Lung (tissue), 12 donors: ENCODE data around the gene BLOC1S4. TPM values are rescaled to one million over a fixed set of nuclear protein-coding genes. Genes with fewer than 3 reads are reported as not detected.
"Not testable (repeated sequence)": the region's sequence is repeated elsewhere in the genome, so short reads cannot be mapped to it uniquely, and the experiment has no call there.

ENCODE experiments used
- ATAC-seq: fragments of 200-7000 bp; cut with Tn5 transposase; one replicate; pipeline ENCODE4 v1.9.1; 2020; ENCODE audit warnings: moderate number of reproducible peaks; ENCODE audit not compliant: insufficient read depth, low FRiP score
- DNase-seq, 3 donors: peaks; one replicate each; pipeline ENCODE4 v3.0.0-alpha.2; 2013 to 2017
- H3K27ac ChIP-seq, 2 donors: one replicate each; pipeline ENCODE4 v1.5.1; 2013; ENCODE audit warnings: mild to moderate bottlenecking in 2 of 2, moderate library complexity in 2 of 2, control low read depth in 1 of 2, inconsistent platforms in 1 of 2, low read depth in 1 of 2, low read length in 1 of 2
- H3K27me3 ChIP-seq, 3 donors: one replicate each; pipeline ENCODE4 v1.5.1; 2013; ENCODE audit warnings: low read length in 2 of 3; ENCODE audit not compliant: control insufficient read depth in 3 of 3, insufficient read depth in 3 of 3
- H3K36me3 ChIP-seq, 4 donors: one replicate each; pipeline ENCODE4 v1.5.1; 2013; ENCODE audit warnings: low read length in 4 of 4, mild to moderate bottlenecking in 1 of 4, moderate library complexity in 1 of 4; ENCODE audit not compliant: control insufficient read depth in 4 of 4, insufficient read depth in 4 of 4
- H3K4me1 ChIP-seq, 5 donors: one replicate each; pipeline ENCODE4 v1.5.1; 2013; ENCODE audit warnings: low read length in 5 of 5, mild to moderate bottlenecking in 2 of 5, moderate library complexity in 1 of 5; ENCODE audit not compliant: control insufficient read depth in 5 of 5, insufficient read depth in 5 of 5
- H3K4me3 ChIP-seq: one replicate; pipeline ENCODE4 v1.5.1; 2013; ENCODE audit warnings: mild to moderate bottlenecking, control low read depth, moderate library complexity
- H3K9ac ChIP-seq, 2 donors: one replicate each; pipeline ENCODE4 v1.5.1; 2013; ENCODE audit warnings: low read length in 2 of 2, control low read depth in 1 of 2; ENCODE audit not compliant: insufficient read depth in 1 of 2
- H3K9me3 ChIP-seq, 4 donors: one replicate each; pipeline ENCODE4 v1.5.1; 2013; ENCODE audit warnings: low read length in 3 of 4, mild to moderate bottlenecking in 1 of 4, moderate library complexity in 1 of 4; ENCODE audit not compliant: control insufficient read depth in 4 of 4, insufficient read depth in 3 of 4
- WGBS, 2 donors: extraction: QIAGEN DNeasy Blood & Tissue Kit; methylation state at CpG; one replicate each; pipeline ENCODE4 v1.1.7; 2013; 5-methylcytosine and 5-hydroxymethylcytosine counted together
- polyA plus RNA-seq, 2 donors: library from polyadenylated mRNA; stranded (reverse); fragments of 200-250 nt; gene quantifications; one replicate each; pipeline ENCODE4 v1.2.1, GENCODE V29; 2013
- total RNA-seq, 2 donors: library from RNA; depleted of rRNA in 1 of 2; stranded (reverse); fragments of >200 nt in 1 of 2; gene quantifications; one replicate each; pipeline ENCODE4 v1.2.1, GENCODE V29; 2014 to 2021
- TF ChIP-seq, protein P1 (sequence below): IDR thresholded peaks from 2 replicates; pipeline ENCODE4 v1.5.1; 2012; ENCODE audit warnings: mild to moderate bottlenecking; ENCODE audit errors: control extremely low read depth, extremely low read depth
- donor health status: control.
- donor health status: control.
- donor health status: Bipolar disorder and iron deficiency.
- donor health status: healthy.
- donor health status: DM: yes; HTN: yes; CAD: no.

Gene BLOC1S4
- total and polyA plus RNA-seq, 4 donors = 8.0 to 15.2 (median 11.6) TPM

DNA sequence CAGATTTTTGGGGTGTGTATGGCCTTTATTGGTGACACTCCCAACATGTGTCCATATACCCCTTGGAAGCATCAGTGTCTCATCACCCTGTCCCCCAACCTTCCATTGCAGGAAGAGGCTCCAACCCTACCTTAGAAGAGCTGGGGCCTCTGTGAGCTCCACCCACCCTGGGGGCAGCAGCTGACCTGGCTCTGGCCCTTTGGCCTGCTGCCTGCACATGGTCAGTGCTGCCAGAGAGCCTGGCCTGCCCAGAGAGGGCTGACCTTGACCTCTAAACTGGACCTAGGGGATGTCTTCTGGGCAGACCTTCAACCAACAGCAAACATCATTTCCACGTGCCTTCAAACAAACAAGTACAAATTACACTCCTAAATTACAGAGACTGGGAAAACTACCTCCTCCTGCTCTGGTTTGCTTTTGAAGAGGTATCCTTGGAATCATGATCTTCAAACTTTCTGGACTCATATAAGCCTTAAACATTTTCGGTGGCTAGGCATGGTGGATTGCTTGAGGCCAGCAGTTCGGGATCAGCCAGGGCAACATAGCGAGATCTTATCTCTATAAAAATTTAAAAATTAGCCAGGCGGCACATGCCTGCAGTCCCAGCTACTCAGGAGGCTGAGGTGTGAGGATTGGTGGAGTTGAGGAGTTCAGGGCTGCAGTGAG is 39.2 kb downstream of the BLOC1S4 start:
- TF ChIP-seq, protein P1, sequence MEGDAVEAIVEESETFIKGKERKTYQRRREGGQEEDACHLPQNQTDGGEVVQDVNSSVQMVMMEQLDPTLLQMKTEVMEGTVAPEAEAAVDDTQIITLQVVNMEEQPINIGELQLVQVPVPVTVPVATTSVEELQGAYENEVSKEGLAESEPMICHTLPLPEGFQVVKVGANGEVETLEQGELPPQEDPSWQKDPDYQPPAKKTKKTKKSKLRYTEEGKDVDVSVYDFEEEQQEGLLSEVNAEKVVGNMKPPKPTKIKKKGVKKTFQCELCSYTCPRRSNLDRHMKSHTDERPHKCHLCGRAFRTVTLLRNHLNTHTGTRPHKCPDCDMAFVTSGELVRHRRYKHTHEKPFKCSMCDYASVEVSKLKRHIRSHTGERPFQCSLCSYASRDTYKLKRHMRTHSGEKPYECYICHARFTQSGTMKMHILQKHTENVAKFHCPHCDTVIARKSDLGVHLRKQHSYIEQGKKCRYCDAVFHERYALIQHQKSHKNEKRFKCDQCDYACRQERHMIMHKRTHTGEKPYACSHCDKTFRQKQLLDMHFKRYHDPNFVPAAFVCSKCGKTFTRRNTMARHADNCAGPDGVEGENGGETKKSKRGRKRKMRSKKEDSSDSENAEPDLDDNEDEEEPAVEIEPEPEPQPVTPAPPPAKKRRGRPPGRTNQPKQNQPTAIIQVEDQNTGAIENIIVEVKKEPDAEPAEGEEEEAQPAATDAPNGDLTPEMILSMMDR = no peak
- WGBS, 2 donors = 82 to 88% methylated on average over 5 of the region's 5 CpGs
- H3K9ac ChIP-seq = no peak overlapping the region
- DNase-seq (peak in 1 of 3 donors; percentile 2), ATAC-seq (no peak)
- H3K36me3 ChIP-seq = no peaks in the 10 kb centered on the region
- H3K27me3 ChIP-seq = no peaks in the 10 kb centered on the region
- peaks cover 0 to 2% (median 0%) of the 10 kb centered on the region in 5 donors for H3K4me1 ChIP-seq
- no peak overlapping the region for H3K27ac ChIP-seq
- H3K9me3 ChIP-seq = no peaks in the 10 kb centered on the region
- no peak overlapping the region for H3K4me3 ChIP-seq

DNA sequence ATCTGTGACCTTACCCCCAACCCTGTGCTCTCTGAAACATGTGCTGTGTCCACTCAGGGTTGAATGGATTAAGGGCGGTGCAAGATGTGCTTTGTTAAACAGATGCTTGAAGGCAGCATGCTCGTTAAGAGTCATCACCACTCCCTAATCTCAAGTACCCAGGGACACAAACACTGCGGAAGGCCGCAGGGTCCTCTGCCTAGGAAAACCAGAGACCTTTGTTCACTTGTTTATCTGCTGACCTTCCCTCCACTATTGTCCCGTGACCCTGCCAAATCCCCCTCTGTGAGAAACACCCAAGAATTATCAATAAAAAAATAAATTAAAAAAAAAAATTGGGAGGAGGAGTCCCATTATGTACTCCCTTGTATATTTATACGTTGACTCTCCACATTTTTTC is 40.4 kb downstream of the BLOC1S4 start:
- not testable (repeated sequence) for H3K9ac ChIP-seq, ATAC-seq, H3K9me3 ChIP-seq, H3K27me3 ChIP-seq, DNase-seq, H3K4me1 ChIP-seq, H3K4me3 ChIP-seq, H3K36me3 ChIP-seq, H3K27ac ChIP-seq
- 55 to 78% methylated on average over 2 of the region's 6 CpGs for WGBS, 2 donors

DNA sequence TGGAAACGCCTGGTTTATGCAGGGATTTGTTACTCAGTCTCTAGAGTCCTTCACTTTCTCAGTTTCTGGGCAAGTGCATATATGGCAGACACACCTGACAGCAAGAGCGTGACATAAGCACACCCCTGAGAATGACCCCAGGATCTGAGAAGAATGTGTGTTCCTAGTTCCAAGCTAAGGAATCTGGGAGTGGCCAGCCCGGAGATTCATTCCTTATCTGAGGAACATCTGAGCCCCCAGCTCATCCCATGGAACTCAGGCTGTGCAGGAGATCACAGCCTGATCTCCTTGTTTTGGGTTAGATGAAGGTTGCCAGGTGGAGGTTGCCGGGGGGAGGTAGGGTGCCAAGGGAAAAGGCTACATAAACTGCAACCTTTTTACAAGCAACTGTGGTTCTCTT is 42.8 kb downstream of the BLOC1S4 start:
- Histone ChIP-seq H3K36me3 (no peaks in the 10 kb centered on the region), H3K27ac (no peak overlapping the region), H3K27me3 (no peaks in the 10 kb centered on the region), H3K9ac (no peak overlapping the region), H3K4me1 (no peaks in the 10 kb centered on the region), H3K4me3 (no peak overlapping the region), H3K9me3 (no peaks in the 10 kb centered on the region)
- no peak for ATAC-seq
- TF ChIP-seq, protein P1 = no peak
- WGBS, 2 donors = 68 to 88% methylated on average over 4 of the region's 4 CpGs
- no peak for DNase-seq

DNA sequence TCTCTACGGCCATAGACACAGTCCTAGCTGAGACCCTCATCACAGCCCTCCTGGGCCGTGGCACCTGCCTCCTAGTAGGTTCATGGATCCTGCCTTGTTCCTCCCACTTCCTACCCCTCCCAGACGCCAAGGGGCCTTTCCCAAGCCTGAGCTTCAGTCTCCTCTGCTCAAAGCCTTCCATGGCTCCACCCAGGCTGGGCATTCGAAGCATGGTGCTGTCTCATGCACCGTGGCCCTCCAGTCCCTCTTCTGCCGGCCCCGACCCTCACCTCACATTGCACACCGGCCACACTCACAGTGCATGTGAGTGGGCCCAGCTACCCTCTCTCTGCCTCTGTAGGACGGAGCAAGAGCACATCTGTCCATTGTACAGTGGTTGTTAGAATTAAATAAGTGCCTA is 44.9 kb downstream of the BLOC1S4 start:
- Histone ChIP-seq H3K4me3 (no peak overlapping the region), H3K9ac (no peak overlapping the region), H3K27me3 (no peaks in the 10 kb centered on the region), H3K36me3 (no peaks in the 10 kb centered on the region), H3K9me3 (no peaks in the 10 kb centered on the region), H3K27ac (no peak overlapping the region), H3K4me1 (no peaks in the 10 kb centered on the region)
- TF ChIP-seq, protein P1 = no peak
- WGBS, 2 donors = 91% methylated on average over 9 of the region's 9 CpGs
- ATAC-seq (no peak), DNase-seq (no peak)
